ENCODE results near the gene TBX1. TPM values are rescaled to one million over a fixed set of nuclear protein-coding genes. Genes with fewer than 3 reads are reported as not detected.

TBX1 gene
- total RNA-seq, 1 donor from 2014 or later = 6.8 TPM

GRCh38 chr22:19770349-19771220 is 10.0 kb downstream of the TBX1 start:
- Histone ChIP-seq H3K4me3 (ENCODE audit: insufficient read depth, low read depth, low read length) (no peak overlapping the region), H3K4me1 (ENCODE audit: insufficient read depth, low read length) (no peaks in the 10 kb centered on the region), H3K27me3 (ENCODE audit: insufficient read depth, low read length) (peaks cover 64% of the 10 kb centered on the region), H4K20me1 (ENCODE audit: insufficient read depth, low read length) (no peaks in the 10 kb centered on the region), H3K27ac (ENCODE audit: low read depth, low read length) (no peak overlapping the region), H3K9ac (ENCODE audit: low read length) (no peak overlapping the region), H3K79me2 (ENCODE audit: insufficient read depth, low read length) (no peaks in the 10 kb centered on the region), H3K9me3 (ENCODE audit: insufficient read depth, low read depth, low read length) (no peaks in the 10 kb centered on the region), H3K4me2 (ENCODE audit: low read length) (no peak overlapping the region), H3K36me3 (ENCODE audit: insufficient read depth, low read length) (no peaks in the 10 kb centered on the region), H2AFZ (ENCODE audit: low read depth, low read length) (no peak overlapping the region)
- no peaks in the 10 kb centered on the region for H3K36me3 Mint-ChIP-seq (ENCODE audit: low read depth, unreplicated experiment)
- H3K9me3 Mint-ChIP-seq (ENCODE audit: unreplicated experiment) = peaks cover 2% of the 10 kb centered on the region
- H3K4me1 Mint-ChIP-seq (ENCODE audit: low read depth, unreplicated experiment) = no peaks in the 10 kb centered on the region
- H3K4me3 Mint-ChIP-seq (ENCODE audit: unreplicated experiment) = no peak overlapping the region
- no peak for FAIRE-seq
- no peak for TF ChIP-seq CTCF (IDR thresholded peaks at IDR 0.05; ENCODE audit: insufficient read depth, low read depth, low read length)
- no peak for TF ChIP-seq EZH2 (IDR thresholded peaks at IDR 0.05; ENCODE audit: insufficient read depth, low read length)
- no peak for DNase-seq (ENCODE audit: low read depth)
- H3K27me3 Mint-ChIP-seq (ENCODE audit: low read depth, unreplicated experiment) = peaks cover 72% of the 10 kb centered on the region
- H3K27ac Mint-ChIP-seq (ENCODE audit: unreplicated experiment) = no peak overlapping the region

GRCh38 chr22:19772422-19772672 is 11.8 kb downstream of the TBX1 start:
- Histone ChIP-seq H3K79me2 (ENCODE audit: insufficient read depth, low read length) (no peaks in the 10 kb centered on the region), H3K4me2 (ENCODE audit: low read length) (no peak overlapping the region), H3K27me3 (ENCODE audit: insufficient read depth, low read length) (peaks cover 55% of the 10 kb centered on the region), H3K9me3 (ENCODE audit: insufficient read depth, low read depth, low read length) (no peaks in the 10 kb centered on the region), H3K27ac (ENCODE audit: low read depth, low read length) (no peak overlapping the region), H4K20me1 (ENCODE audit: insufficient read depth, low read length) (no peaks in the 10 kb centered on the region), H3K4me3 (ENCODE audit: insufficient read depth, low read depth, low read length) (no peak overlapping the region), H3K36me3 (ENCODE audit: insufficient read depth, low read length) (no peaks in the 10 kb centered on the region), H3K9ac (ENCODE audit: low read length) (no peak overlapping the region), H3K4me1 (ENCODE audit: insufficient read depth, low read length) (no peaks in the 10 kb centered on the region), H2AFZ (ENCODE audit: low read depth, low read length) (no peak overlapping the region)
- no peak for TF ChIP-seq CTCF (IDR thresholded peaks at IDR 0.05; ENCODE audit: insufficient read depth, low read depth, low read length)
- no peak overlapping the region for H3K27ac Mint-ChIP-seq (ENCODE audit: unreplicated experiment)
- H3K9me3 Mint-ChIP-seq (ENCODE audit: unreplicated experiment) = peaks cover 2% of the 10 kb centered on the region
- peaks cover 69% of the 10 kb centered on the region for H3K27me3 Mint-ChIP-seq (ENCODE audit: low read depth, unreplicated experiment)
- H3K4me1 Mint-ChIP-seq (ENCODE audit: low read depth, unreplicated experiment) = no peaks in the 10 kb centered on the region
- no peaks in the 10 kb centered on the region for H3K36me3 Mint-ChIP-seq (ENCODE audit: low read depth, unreplicated experiment)
- FAIRE-seq (no peak), DNase-seq (ENCODE audit: low read depth) (no peak)
- no peak overlapping the region for H3K4me3 Mint-ChIP-seq (ENCODE audit: unreplicated experiment)

Measured in astrocyte (in vitro differentiated cells and primary cell).